Fibroblast of skin of right quadriceps (primary cell): ENCODE results near the gene ABI3.
"Not testable (repeated sequence)": the region's sequence is repeated elsewhere in the genome, so short reads cannot be mapped to it uniquely, and the experiment has no call there.

Source experiments
- DNase-seq: peaks from one replicate; pipeline ENCODE4 v3.0.0-alpha.2; 2013

Gene ABI3

GRCh38 chr17:49210158-49211029 lies at the start of gene ABI3, which contains the start of gene GNGT2:
ABI3 (plus strand) TSS chr17:49210707; CDS start chr17:49210725, 18 bp downstream.
GNGT2 (minus strand) TSS chr17:49210574; CDS start chr17:49207422, 3,152 bp downstream.
- peak; percentile 74 for DNase-seq

- DNase-seq, result no peak
Measured at GRCh38 chr17:49162866-49163265, 47.6 kb upstream of the ABI3 start.

- no peak for DNase-seq
Measured at GRCh38 chr17:49165143-49165542, 45.4 kb upstream of the ABI3 start.

- DNase-seq, result no peak
Measured at GRCh38 chr17:49168706-49169105, 41.8 kb upstream of the ABI3 start.

GRCh38 chr17:49170216-49170615 lies 40.3 kb upstream of the ABI3 start:
- no peak for DNase-seq

- not testable (repeated sequence) for DNase-seq
Measured at GRCh38 chr17:49170711-49171110, 39.8 kb upstream of the ABI3 start.

- not testable (repeated sequence) for DNase-seq
Measured at GRCh38 chr17:49175978-49176377, 34.5 kb upstream of the ABI3 start.

GRCh38 chr17:49180303-49180702 lies 30.2 kb upstream of the ABI3 start:
- DNase-seq, result peak; percentile 54

- no peak for DNase-seq
Measured at GRCh38 chr17:49180998-49181635, 29.4 kb upstream of the ABI3 start.

- DNase-seq, result no peak
Measured at GRCh38 chr17:49183341-49183740, 27.2 kb upstream of the ABI3 start.

- no peak for DNase-seq
Measured at GRCh38 chr17:49183801-49184200, 26.7 kb upstream of the ABI3 start.

GRCh38 chr17:49184522-49184921 lies 26.0 kb upstream of the ABI3 start:
- not testable (repeated sequence) for DNase-seq

GRCh38 chr17:49185381-49185780 lies 25.1 kb upstream of the ABI3 start:
- not testable (repeated sequence) for DNase-seq

GRCh38 chr17:49187301-49187700 lies 23.2 kb upstream of the ABI3 start:
- no peak for DNase-seq

- DNase-seq, result no peak
Measured at GRCh38 chr17:49190932-49191331, 19.6 kb upstream of the ABI3 start.

GRCh38 chr17:49191409-49191916 lies 19.0 kb upstream of the ABI3 start:
- no peak for DNase-seq

- peak; percentile 86 for DNase-seq
Measured at GRCh38 chr17:49191917-49192741, 18.4 kb upstream of the ABI3 start.

GRCh38 chr17:49193513-49194296 lies 16.8 kb upstream of the ABI3 start:
- peak; percentile 65 for DNase-seq

- DNase-seq, result no peak
Measured at GRCh38 chr17:49194297-49194607, 16.3 kb upstream of the ABI3 start.

- DNase-seq, result no peak
Measured at GRCh38 chr17:49195751-49196150, 14.8 kb upstream of the ABI3 start.

GRCh38 chr17:49196520-49196919 lies 14.0 kb upstream of the ABI3 start:
- no peak for DNase-seq

GRCh38 chr17:49197346-49197998 lies 13.0 kb upstream of the ABI3 start:
- DNase-seq, result no peak
